ENCODE measurements around the gene TMEM51.

DNA sequence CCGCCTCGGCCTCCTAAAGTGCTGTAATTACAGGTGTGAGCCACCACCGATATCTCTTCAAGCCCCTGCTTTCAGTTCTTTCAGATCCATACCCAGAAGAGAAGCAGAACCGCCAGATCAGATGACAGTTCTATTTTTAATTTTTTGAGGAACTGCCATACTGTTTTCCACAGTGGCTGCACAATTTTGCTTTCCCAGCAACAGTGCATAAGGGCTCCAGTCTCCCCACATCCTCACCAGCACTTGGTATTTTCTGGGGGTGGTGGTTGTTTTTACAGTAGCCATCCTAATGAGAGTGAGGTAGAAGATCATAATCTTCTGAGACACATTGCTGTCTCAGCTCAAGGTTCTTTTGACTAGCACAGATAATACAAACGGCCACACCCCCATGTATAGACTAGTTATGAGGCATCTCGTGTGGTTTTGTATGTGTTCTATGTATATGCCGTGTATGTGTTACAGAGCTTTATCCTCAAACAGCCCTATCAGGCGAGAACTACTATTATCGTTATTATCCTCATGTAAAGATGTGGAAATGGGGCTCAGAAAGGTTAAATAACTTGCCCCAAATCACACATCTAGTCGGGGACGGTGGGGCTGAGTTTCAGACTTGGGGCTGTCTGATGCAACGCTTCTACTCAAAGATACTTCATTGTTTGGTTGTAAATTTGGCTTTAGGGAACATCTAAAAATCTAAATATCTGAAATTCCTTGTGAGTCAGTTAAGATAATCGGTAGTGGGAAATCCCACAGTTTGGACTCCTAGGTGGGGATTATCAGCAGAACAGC, 105.5 kb downstream of the TMEM51 start:
- TF ChIP-seq ZNF232 (CRISPR knock-in tag; IDR thresholded peaks at IDR 0.05), result no peak
- TF ChIP-seq, protein P1, sequence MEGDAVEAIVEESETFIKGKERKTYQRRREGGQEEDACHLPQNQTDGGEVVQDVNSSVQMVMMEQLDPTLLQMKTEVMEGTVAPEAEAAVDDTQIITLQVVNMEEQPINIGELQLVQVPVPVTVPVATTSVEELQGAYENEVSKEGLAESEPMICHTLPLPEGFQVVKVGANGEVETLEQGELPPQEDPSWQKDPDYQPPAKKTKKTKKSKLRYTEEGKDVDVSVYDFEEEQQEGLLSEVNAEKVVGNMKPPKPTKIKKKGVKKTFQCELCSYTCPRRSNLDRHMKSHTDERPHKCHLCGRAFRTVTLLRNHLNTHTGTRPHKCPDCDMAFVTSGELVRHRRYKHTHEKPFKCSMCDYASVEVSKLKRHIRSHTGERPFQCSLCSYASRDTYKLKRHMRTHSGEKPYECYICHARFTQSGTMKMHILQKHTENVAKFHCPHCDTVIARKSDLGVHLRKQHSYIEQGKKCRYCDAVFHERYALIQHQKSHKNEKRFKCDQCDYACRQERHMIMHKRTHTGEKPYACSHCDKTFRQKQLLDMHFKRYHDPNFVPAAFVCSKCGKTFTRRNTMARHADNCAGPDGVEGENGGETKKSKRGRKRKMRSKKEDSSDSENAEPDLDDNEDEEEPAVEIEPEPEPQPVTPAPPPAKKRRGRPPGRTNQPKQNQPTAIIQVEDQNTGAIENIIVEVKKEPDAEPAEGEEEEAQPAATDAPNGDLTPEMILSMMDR (IDR thresholded peaks at IDR 0.05), result no peak
- TF ChIP-seq, protein P2, sequence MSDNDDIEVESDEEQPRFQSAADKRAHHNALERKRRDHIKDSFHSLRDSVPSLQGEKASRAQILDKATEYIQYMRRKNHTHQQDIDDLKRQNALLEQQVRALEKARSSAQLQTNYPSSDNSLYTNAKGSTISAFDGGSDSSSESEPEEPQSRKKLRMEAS (CRISPR knock-in tag; IDR thresholded peaks at IDR 0.05), result no peak
- no peak for TF ChIP-seq ZNF671 (CRISPR knock-in tag; IDR thresholded peaks at IDR 0.05)
- TF ChIP-seq TEAD4 (CRISPR knock-in tag; IDR thresholded peaks at IDR 0.05), result no peak
- TF ChIP-seq NFATC4 (CRISPR knock-in tag; IDR thresholded peaks at IDR 0.05), result no peak
- TF ChIP-seq, protein P3, sequence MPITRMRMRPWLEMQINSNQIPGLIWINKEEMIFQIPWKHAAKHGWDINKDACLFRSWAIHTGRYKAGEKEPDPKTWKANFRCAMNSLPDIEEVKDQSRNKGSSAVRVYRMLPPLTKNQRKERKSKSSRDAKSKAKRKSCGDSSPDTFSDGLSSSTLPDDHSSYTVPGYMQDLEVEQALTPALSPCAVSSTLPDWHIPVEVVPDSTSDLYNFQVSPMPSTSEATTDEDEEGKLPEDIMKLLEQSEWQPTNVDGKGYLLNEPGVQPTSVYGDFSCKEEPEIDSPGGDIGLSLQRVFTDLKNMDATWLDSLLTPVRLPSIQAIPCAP (CRISPR knock-in tag; IDR thresholded peaks at IDR 0.05), result no peak
- TF ChIP-seq, protein P4, sequence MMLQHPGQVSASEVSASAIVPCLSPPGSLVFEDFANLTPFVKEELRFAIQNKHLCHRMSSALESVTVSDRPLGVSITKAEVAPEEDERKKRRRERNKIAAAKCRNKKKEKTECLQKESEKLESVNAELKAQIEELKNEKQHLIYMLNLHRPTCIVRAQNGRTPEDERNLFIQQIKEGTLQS (CRISPR knock-in tag; conservative IDR thresholded peaks at IDR 0.05), result no peak
- TF ChIP-seq, protein P5, sequence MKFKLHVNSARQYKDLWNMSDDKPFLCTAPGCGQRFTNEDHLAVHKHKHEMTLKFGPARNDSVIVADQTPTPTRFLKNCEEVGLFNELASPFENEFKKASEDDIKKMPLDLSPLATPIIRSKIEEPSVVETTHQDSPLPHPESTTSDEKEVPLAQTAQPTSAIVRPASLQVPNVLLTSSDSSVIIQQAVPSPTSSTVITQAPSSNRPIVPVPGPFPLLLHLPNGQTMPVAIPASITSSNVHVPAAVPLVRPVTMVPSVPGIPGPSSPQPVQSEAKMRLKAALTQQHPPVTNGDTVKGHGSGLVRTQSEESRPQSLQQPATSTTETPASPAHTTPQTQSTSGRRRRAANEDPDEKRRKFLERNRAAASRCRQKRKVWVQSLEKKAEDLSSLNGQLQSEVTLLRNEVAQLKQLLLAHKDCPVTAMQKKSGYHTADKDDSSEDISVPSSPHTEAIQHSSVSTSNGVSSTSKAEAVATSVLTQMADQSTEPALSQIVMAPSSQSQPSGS (CRISPR knock-in tag; IDR thresholded peaks at IDR 0.05; ENCODE audit: borderline replicate concordance, low read depth), result no peak
- TF ChIP-seq IRF2 (CRISPR knock-in tag; IDR thresholded peaks at IDR 0.05; ENCODE audit: borderline replicate concordance, low read depth), result no peak
- TF ChIP-seq SMAD3 (CRISPR knock-in tag; IDR thresholded peaks at IDR 0.05; ENCODE audit: borderline replicate concordance), result no peak
- TF ChIP-seq ATF1 (CRISPR knock-in tag; IDR thresholded peaks at IDR 0.05), result no peak
